ENCODE data around the gene DHH.

Gene DHH

DNA sequence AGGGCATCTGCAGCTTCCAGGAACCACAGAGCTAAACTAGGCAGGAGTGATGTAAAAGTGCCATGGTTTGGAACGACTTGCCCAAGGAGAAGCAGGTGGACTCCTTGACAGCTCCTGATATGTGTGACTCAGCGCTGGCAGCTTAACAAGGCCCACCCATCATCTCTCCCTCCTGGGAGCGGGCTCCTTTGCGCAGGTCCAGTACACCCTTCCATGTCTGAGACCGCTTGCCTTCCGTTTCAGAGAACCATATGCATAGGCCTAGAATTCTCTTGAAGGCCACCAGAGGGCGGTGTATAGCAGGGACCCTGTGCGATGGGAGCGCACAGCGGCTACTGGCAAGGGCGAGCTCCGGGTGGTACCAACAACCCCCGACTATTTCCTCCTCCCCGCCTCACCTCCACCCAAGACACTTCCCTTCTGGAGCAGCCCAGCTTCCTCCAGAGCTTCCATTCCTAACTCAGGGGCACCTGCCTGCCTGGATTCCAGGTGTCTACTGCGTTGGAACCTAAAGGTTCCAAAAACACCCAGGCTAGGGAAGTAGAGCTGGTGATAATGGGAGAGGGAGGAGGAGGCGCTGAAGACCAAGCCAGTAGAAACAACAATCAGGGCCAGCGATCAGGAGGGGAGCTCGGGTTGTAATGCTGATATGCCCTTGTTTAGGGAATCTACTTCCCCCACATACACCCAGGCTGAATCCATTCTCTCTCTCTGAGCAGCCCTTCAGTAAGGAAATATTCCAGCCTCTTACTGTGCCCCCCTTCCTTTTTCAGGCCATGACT lies 6.3 kb downstream of the DHH start (continued):
- TF ChIP-seq, protein P1, sequence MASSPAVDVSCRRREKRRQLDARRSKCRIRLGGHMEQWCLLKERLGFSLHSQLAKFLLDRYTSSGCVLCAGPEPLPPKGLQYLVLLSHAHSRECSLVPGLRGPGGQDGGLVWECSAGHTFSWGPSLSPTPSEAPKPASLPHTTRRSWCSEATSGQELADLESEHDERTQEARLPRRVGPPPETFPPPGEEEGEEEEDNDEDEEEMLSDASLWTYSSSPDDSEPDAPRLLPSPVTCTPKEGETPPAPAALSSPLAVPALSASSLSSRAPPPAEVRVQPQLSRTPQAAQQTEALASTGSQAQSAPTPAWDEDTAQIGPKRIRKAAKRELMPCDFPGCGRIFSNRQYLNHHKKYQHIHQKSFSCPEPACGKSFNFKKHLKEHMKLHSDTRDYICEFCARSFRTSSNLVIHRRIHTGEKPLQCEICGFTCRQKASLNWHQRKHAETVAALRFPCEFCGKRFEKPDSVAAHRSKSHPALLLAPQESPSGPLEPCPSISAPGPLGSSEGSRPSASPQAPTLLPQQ (tag by site-specific recombination; IDR thresholded peaks at IDR 0.05), result peak; percentile 74
- TF ChIP-seq, protein P2, sequence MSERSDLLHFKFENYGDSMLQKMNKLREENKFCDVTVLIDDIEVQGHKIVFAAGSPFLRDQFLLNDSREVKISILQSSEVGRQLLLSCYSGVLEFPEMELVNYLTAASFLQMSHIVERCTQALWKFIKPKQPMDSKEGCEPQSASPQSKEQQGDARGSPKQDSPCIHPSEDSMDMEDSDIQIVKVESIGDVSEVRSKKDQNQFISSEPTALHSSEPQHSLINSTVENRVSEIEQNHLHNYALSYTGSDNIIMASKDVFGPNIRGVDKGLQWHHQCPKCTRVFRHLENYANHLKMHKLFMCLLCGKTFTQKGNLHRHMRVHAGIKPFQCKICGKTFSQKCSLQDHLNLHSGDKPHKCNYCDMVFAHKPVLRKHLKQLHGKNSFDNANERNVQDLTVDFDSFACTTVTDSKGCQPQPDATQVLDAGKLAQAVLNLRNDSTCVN (tag by site-specific recombination; optimal IDR thresholded peaks at IDR 0.05), result peak; percentile 47
- TF ChIP-seq, protein P3, sequence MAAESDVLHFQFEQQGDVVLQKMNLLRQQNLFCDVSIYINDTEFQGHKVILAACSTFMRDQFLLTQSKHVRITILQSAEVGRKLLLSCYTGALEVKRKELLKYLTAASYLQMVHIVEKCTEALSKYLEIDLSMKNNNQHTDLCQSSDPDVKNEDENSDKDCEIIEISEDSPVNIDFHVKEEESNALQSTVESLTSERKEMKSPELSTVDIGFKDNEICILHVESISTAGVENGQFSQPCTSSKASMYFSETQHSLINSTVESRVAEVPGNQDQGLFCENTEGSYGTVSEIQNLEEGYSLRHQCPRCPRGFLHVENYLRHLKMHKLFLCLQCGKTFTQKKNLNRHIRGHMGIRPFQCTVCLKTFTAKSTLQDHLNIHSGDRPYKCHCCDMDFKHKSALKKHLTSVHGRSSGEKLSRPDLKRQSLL (tag by site-specific recombination; IDR thresholded peaks at IDR 0.05), result no peak
- no peak for TF ChIP-seq GLI2 (tag by site-specific recombination; IDR thresholded peaks at IDR 0.05; ENCODE audit: borderline replicate concordance, low read depth)
- TF ChIP-seq, protein P4, sequence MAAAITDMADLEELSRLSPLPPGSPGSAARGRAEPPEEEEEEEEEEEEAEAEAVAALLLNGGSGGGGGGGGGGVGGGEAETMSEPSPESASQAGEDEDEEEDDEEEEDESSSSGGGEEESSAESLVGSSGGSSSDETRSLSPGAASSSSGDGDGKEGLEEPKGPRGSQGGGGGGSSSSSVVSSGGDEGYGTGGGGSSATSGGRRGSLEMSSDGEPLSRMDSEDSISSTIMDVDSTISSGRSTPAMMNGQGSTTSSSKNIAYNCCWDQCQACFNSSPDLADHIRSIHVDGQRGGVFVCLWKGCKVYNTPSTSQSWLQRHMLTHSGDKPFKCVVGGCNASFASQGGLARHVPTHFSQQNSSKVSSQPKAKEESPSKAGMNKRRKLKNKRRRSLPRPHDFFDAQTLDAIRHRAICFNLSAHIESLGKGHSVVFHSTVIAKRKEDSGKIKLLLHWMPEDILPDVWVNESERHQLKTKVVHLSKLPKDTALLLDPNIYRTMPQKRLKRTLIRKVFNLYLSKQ (tag by site-specific recombination; IDR thresholded peaks at IDR 0.05; ENCODE audit: borderline replicate concordance), result no peak
- TF ChIP-seq ZNF169 (tag by site-specific recombination; IDR thresholded peaks at IDR 0.05), result no peak
- TF ChIP-seq, protein P5, sequence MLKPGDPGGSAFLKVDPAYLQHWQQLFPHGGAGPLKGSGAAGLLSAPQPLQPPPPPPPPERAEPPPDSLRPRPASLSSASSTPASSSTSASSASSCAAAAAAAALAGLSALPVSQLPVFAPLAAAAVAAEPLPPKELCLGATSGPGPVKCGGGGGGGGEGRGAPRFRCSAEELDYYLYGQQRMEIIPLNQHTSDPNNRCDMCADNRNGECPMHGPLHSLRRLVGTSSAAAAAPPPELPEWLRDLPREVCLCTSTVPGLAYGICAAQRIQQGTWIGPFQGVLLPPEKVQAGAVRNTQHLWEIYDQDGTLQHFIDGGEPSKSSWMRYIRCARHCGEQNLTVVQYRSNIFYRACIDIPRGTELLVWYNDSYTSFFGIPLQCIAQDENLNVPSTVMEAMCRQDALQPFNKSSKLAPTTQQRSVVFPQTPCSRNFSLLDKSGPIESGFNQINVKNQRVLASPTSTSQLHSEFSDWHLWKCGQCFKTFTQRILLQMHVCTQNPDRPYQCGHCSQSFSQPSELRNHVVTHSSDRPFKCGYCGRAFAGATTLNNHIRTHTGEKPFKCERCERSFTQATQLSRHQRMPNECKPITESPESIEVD (tag by site-specific recombination; IDR thresholded peaks at IDR 0.05), result no peak
- TF ChIP-seq TCF7L2 (IDR thresholded peaks at IDR 0.05; ENCODE audit: borderline replicate concordance, low read depth, low read length), result no peak
- no peak for TF ChIP-seq BCL11B (tag by site-specific recombination; IDR thresholded peaks at IDR 0.05; ENCODE audit: low read depth)
- TF ChIP-seq KLF16 (tag by site-specific recombination; IDR thresholded peaks at IDR 0.05), result 0 out of 2 replicates have a peak, but pooled peaks have one; percentile 29
- TF ChIP-seq, protein P6, sequence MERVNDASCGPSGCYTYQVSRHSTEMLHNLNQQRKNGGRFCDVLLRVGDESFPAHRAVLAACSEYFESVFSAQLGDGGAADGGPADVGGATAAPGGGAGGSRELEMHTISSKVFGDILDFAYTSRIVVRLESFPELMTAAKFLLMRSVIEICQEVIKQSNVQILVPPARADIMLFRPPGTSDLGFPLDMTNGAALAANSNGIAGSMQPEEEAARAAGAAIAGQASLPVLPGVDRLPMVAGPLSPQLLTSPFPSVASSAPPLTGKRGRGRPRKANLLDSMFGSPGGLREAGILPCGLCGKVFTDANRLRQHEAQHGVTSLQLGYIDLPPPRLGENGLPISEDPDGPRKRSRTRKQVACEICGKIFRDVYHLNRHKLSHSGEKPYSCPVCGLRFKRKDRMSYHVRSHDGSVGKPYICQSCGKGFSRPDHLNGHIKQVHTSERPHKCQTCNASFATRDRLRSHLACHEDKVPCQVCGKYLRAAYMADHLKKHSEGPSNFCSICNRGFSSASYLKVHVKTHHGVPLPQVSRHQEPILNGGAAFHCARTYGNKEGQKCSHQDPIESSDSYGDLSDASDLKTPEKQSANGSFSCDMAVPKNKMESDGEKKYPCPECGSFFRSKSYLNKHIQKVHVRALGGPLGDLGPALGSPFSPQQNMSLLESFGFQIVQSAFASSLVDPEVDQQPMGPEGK (tag by site-specific recombination; IDR thresholded peaks at IDR 0.05), result peak; percentile 80
- no peak for TF ChIP-seq ZNF76 (tag by site-specific recombination; IDR thresholded peaks at IDR 0.05; ENCODE audit: borderline replicate concordance, low read depth)
- TF ChIP-seq, protein P7, sequence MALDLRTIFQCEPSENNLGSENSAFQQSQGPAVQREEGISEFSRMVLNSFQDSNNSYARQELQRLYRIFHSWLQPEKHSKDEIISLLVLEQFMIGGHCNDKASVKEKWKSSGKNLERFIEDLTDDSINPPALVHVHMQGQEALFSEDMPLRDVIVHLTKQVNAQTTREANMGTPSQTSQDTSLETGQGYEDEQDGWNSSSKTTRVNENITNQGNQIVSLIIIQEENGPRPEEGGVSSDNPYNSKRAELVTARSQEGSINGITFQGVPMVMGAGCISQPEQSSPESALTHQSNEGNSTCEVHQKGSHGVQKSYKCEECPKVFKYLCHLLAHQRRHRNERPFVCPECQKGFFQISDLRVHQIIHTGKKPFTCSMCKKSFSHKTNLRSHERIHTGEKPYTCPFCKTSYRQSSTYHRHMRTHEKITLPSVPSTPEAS (tag by site-specific recombination; IDR thresholded peaks at IDR 0.05), result no peak
- no peak for TF ChIP-seq MYNN (tag by site-specific recombination; IDR thresholded peaks at IDR 0.05; ENCODE audit: borderline replicate concordance)
- no peak for TF ChIP-seq ZNF112 (tag by site-specific recombination; IDR thresholded peaks at IDR 0.05)
- TF ChIP-seq ZNF654 (tag by site-specific recombination; IDR thresholded peaks at IDR 0.05; ENCODE audit: low read depth), result peak; percentile 81
- TF ChIP-seq, protein P8, sequence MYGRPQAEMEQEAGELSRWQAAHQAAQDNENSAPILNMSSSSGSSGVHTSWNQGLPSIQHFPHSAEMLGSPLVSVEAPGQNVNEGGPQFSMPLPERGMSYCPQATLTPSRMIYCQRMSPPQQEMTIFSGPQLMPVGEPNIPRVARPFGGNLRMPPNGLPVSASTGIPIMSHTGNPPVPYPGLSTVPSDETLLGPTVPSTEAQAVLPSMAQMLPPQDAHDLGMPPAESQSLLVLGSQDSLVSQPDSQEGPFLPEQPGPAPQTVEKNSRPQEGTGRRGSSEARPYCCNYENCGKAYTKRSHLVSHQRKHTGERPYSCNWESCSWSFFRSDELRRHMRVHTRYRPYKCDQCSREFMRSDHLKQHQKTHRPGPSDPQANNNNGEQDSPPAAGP (tag by site-specific recombination; IDR thresholded peaks at IDR 0.05), result peak; percentile 71; the same call in 1 of the 2 replicates
- no peak for TF ChIP-seq OVOL3 (tag by site-specific recombination; IDR thresholded peaks at IDR 0.05)
- no peak for TF ChIP-seq ZSCAN23 (tag by site-specific recombination; IDR thresholded peaks at IDR 0.05)
- TF ChIP-seq, protein P9, sequence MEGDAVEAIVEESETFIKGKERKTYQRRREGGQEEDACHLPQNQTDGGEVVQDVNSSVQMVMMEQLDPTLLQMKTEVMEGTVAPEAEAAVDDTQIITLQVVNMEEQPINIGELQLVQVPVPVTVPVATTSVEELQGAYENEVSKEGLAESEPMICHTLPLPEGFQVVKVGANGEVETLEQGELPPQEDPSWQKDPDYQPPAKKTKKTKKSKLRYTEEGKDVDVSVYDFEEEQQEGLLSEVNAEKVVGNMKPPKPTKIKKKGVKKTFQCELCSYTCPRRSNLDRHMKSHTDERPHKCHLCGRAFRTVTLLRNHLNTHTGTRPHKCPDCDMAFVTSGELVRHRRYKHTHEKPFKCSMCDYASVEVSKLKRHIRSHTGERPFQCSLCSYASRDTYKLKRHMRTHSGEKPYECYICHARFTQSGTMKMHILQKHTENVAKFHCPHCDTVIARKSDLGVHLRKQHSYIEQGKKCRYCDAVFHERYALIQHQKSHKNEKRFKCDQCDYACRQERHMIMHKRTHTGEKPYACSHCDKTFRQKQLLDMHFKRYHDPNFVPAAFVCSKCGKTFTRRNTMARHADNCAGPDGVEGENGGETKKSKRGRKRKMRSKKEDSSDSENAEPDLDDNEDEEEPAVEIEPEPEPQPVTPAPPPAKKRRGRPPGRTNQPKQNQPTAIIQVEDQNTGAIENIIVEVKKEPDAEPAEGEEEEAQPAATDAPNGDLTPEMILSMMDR (tag by site-specific recombination; IDR thresholded peaks at IDR 0.05), result peak; percentile 97
- TF ChIP-seq ZNF223 (tag by site-specific recombination; IDR thresholded peaks at IDR 0.05), result no peak
- peak; percentile 83 for TF ChIP-seq ZNF600 (tag by site-specific recombination; IDR thresholded peaks at IDR 0.05)
- peak; percentile 74; the same call in 1 of the 2 replicates for TF ChIP-seq TRIM28 (IDR thresholded peaks at IDR 0.05; ENCODE audit: borderline replicate concordance, low read length)
- no peak for TF ChIP-seq YY1 (tag by site-specific recombination; IDR thresholded peaks at IDR 0.05)
- TF ChIP-seq ZNF529 (tag by site-specific recombination; IDR thresholded peaks at IDR 0.05; ENCODE audit: insufficient replicate concordance), result no peak
